Measurements from ENCODE around the gene ADGRF3.
"Not testable (repeated sequence)": the region's sequence is repeated elsewhere in the genome, so short reads cannot be mapped to it uniquely, and the experiment has no call there.

The ADGRF3 gene, protein sequence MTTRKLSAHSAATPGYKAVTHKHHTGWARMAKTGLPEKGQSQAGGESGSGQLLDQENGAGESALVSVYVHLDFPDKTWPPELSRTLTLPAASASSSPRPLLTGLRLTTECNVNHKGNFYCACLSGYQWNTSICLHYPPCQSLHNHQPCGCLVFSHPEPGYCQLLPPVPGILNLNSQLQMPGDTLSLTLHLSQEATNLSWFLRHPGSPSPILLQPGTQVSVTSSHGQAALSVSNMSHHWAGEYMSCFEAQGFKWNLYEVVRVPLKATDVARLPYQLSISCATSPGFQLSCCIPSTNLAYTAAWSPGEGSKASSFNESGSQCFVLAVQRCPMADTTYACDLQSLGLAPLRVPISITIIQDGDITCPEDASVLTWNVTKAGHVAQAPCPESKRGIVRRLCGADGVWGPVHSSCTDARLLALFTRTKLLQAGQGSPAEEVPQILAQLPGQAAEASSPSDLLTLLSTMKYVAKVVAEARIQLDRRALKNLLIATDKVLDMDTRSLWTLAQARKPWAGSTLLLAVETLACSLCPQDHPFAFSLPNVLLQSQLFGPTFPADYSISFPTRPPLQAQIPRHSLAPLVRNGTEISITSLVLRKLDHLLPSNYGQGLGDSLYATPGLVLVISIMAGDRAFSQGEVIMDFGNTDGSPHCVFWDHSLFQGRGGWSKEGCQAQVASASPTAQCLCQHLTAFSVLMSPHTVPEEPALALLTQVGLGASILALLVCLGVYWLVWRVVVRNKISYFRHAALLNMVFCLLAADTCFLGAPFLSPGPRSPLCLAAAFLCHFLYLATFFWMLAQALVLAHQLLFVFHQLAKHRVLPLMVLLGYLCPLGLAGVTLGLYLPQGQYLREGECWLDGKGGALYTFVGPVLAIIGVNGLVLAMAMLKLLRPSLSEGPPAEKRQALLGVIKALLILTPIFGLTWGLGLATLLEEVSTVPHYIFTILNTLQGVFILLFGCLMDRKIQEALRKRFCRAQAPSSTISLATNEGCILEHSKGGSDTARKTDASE

DNA sequence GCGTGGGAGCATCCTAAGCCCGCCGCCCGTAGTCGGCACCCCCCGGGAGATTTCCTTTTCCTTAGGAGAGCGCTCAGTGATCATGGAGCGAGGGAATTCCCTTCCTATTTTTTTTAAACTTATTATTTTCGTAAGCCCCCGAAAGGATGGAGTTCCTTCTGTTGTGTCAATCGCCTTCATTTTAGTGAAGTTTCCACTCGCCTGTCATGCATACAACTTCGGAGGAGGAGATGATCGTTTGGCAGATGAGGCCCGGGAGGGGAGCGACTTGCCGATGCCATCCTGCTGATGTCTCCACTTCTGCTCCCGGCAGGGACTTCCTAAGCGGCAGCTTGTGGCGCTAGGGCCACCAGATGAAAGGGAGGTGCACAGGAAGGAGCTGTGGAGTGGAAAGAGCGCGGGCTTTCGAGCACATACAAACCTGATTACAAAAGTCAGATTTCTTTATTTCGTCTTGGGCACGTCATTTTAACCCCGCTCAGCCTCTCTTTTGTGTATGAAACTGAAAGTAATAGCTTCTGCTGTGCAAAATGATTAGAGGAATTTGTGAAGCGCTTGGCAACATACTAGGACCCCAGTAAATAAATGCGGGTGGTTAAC lies at the start of gene ADGRF3:
ADGRF3 (minus strand) TSS at position 336 of the 600 bp plus-strand sequence. CDS start 555 bp downstream, outside the sequence.
- DNase-seq: peak; percentile 41 to 42

DNA sequence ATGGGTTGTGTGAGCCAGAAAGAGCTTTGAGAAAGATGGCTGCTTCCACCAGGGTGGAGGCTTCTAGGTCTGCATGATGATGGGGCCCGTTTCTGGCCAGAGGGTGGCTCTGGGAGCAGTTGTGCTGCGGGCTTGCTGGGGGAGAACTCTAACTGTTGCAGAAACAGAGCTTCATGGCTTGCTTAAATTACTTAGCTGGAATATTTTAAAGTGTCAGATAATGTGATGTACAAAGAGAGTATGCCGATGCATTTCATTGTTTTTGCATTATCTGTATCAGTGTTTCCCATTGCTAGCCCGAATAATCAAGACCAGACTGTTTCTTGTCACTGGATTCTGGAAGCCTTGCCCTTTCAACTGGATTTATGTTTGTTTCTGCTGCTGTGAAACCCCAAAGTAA lies 48.8 kb upstream of the ADGRF3 start:
- DNase-seq: no peak

DNA sequence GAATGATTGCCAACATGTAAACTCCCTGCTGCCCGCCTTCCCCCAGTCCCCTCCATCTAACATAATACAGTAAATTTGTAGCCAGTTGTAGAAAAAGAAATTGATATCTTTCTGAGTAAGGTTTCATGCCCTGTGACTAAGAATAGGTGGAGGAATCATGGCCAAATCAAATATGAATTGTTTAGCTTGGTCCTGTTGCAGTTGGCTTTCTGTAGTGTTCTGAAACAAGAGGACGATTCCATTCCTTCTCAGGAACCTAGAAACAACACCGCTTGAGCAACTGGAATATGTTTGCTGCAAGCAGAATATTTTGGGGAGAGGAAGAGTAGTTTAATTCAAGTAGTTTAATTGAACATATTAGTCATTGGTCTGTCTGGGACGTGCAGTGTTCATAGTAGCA lies 48.1 kb upstream of the ADGRF3 start:
- no peak for DNase-seq

DNA sequence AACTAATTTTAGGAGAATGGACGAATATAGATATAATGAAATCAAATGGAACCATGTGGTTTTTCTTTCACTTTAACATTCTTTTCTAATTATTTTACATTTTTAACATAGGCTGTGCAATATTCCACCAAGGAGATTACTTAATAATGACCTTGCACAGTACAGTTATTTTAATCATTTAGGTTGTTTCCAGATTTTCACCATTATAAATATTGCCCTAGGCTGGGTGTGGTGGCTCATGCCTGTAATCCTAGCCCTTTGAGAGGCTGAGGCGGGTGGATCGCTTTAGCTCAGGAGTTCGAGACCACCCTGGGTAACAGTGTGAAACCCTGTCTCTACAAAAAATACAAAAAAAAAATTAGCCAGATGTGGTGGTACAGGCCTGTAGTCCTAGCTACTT lies 40.6 kb upstream of the ADGRF3 start:
- DNase-seq: no peak

DNA sequence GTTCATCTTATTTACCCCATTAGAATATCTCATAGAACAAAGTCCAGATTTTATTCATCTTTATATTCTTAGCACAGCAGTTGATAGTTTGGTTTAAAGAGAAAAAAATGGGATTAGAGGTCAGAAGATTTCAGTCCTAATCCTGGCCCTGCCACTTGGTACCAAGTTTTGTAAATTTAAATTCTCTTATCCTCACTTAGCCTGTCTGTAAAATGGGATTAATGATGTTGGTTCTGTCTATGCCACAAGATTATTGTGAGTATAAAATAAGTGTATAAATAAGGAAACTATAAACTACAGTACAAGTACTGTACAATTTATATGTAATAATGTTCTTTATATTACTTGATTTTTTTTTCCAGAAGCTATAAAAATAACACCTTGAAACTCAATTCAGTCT lies 38.0 kb upstream of the ADGRF3 start:
- no peak for DNase-seq

DNA sequence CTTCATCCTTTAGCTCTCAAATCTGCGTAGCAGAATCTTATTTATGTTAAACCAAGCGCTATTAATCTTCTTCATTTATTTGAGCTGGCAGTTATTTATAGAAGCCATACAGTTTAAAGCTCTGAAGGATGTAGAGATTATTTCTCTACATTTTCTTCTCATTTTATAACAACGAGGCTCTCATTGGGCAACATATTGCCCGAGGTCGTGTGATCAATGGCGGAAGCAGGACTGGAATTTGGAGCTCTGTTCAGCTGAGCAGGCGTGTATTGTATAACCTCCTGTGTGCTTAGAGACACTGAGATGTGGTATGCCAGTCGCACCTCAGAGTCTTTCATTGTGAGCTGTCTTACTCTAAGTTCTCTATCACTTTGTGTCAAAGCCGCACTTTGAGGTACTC lies 37.6 kb upstream of the ADGRF3 start:
- no peak for DNase-seq

DNA sequence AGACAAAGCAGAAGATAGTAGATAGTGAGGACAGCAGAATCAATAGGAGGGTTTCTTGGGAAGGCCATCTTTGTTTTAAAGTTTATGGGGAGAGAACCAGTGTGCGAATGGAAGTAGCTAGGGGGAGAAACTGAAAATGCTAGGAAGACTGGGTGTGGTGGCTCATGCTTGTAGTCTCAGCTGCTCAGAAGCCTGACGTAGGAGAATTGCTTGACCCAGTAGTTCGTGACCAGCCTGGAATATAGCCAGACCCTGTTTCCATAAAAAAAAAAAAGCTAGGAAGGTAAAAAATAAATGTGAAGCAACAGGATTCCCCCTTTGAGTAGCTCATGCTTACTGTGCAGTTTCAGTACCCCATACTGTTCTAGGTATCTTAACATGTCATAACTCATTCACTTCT lies 36.0 kb upstream of the ADGRF3 start:
- DNase-seq: no peak

DNA sequence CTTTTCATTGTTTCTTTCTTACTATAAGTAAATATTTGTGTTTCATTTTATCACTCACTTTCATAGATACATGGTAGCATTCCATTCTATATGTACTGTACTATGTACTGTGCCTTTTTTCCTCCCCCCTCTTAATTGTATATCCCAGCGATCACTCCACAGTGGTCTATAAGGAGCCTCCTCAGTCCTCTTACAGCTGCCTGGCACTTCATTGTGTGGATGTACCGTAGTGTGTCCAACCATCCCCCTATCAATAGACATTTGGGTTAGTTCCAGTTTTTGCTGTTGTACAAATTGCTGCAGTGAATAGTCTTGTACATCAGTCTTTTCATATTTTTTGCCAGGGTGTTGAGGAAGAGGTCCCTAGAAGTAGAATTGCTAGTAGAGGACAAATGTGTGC lies 33.7 kb upstream of the ADGRF3 start:
- no peak for DNase-seq

DNA sequence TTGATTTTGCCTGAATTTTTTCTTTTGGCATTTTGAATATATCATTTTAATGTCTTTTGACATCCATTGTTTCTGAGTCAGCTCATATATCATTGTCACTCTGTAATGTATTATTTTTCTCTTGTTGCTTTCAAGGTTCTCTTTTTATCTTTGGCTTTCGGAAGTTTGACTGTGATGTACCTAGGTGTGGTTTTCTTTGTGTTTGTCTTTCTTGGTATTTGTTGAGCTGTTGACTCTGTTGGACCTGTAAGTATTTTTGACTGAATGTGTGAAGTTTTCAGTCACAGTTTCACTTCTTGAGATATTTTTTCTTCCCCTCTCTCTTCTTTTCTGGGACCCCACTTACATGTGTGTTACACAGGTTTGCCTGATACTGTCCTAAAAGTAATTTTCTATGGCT lies 30.2 kb upstream of the ADGRF3 start:
- no peak for DNase-seq

DNA sequence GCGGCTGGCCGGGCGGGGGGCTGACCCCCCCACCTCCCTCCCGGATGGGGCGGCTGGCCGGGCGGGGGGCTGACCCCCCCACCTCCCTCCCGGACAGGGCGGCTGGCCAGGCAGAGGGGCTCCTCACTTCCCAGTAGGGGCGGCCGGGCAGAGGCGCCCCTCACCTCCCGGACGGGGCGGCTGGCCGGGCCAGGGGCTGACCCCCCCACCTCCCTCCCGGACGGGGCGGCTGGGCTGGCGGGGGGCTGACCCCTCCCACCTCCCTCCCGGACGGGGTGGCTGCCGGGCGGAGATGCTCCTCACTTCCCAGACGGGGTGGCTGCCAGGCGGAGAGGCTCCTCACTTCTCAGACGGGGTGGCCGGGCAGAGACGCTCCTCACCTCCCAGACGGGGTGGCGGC lies 24.3 kb upstream of the ADGRF3 start:
- DNase-seq: not testable (repeated sequence)

DNA sequence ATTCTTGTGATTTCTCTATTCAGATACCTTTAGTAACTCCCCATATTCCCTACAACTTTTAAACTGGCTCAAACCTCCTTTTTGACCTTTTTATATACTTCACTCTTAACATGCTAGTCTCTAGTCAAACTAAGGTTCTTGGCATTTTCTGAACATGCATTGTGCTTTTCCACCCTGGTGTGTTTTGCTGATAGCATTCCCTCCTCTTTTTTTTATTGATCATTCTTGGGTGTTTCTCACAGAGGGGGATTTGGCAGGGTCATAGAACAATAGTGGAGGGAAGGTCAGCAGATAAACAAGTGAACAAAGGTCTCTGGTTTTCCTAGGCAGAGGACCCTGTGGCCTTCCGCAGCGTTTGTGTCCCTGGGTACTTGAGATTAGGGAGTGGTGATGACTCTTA lies 23.1 kb upstream of the ADGRF3 start:
- DNase-seq: not testable (repeated sequence)

DNA sequence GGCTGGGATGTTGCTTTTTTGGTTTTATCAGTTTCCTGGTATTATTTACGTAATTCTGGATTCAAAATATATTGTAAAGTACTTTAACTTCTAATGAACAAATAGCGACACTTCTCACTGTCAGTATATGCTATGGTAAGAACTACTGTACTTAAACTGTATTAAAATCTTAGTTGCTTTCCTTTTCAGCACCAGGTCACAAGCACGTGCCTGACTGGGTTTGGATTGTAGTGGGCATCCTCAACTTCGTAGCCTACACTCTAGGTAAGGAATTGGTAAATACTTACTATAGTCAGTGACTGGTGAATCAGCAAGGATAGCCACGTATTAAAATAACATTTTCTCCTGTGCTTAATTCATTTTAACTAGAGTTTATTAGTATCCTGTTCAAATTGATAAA lies 20.4 kb upstream of the ADGRF3 start:
- no peak for DNase-seq

DNA sequence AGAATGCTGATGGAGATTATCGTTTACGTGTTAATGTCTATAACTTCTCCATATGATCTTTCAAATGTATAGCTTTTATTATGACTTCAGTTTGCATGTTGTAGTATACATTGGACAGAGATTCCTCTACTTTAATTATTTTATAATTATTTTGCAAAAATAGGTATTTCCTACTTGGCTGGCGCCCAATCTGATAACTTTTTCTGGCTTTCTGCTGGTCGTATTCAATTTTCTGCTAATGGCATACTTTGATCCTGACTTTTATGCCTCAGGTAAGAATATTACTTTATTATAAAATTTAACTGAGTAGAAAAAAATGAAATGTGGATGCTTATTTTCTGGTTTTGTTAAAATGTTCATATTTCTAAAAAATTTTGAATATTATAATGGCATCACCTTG lies 18.1 kb upstream of the ADGRF3 start:
- DNase-seq: no peak

DNA sequence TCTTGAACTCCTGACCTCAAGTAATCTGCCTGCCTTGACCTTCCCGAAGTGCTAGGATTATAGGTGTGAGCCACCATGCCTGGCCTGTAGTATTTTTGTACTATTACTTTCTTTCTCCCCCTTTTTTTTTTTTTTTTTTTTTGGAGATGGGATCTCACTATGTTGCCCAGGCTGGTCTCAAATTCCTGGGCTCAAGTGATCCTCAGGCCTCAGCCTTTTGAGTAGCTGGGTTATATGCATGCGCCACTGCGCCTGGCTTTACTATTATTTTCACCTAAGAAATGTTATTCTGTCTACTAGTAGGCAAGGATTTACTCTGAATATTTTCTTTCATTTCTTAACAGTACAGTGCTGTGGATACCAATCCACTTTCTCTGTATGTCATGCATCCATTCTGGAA lies 17.4 kb upstream of the ADGRF3 start:
- no peak for DNase-seq

DNA sequence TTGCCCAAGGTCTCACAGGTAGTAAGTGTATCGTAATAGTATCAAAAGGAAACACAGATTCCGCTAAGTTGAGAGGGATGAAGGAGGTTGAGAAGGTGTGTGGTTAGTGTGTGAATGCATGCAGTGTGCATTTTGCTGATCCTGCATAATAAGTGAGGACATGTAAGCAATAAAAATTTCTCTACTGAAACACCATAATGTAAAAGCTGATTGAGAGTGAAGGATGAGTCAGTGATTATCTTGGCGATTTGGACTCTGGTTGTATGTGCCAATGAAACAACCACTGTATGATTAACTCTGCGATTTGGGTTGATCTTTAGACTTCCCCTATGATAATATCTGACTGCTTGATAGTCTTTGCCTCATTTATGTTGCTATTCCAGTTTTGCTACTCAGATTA lies 16.7 kb upstream of the ADGRF3 start:
- no peak for DNase-seq

DNA sequence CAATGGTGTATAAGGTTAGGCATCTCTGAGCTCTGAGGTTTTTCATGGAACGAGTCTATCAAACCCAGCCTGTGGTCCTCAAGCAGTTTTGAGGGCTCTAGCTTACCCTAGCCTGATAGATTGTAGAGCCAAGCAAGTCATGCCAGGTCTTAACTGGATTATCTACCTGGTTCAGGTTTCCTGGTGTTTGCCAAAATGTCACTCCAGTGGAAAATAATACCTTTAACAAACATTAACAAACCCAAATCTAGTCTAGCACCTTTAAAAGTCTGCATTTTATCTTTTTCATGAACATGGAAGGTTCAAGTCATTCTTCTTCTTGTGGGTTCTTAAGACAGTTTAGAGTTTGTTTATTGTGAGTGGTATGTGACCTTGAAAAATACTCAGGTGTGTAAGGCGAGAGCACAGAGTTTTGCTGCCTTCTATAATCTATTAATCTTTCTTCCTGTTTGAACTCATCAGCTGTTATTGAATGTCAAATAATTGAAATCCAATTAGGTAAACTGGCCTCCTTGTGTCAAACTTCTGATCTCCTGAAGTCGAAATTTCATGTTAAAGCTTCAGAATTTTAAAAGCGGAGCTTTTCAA lies 13.4 kb upstream of the ADGRF3 start:
- DNase-seq: no peak

DNA sequence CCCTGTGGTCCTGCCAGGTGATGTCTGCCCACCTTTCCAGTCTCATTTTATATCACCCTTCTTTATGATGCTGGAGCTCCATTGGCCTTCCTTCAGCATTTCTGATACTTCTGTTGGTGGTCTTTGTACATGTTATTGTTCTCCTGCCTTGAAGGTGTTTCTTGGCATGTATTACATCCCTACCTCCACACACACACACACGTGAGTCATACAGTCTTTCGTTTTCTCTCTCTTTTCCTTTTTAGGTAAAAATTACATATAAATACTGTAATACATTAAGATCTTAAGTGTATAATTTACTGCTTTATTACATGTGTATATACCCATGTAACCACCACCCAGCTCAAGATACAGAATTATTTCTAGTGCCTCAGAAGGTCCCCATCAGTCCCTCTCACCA lies 10.2 kb upstream of the ADGRF3 start:
- no peak for DNase-seq

DNA sequence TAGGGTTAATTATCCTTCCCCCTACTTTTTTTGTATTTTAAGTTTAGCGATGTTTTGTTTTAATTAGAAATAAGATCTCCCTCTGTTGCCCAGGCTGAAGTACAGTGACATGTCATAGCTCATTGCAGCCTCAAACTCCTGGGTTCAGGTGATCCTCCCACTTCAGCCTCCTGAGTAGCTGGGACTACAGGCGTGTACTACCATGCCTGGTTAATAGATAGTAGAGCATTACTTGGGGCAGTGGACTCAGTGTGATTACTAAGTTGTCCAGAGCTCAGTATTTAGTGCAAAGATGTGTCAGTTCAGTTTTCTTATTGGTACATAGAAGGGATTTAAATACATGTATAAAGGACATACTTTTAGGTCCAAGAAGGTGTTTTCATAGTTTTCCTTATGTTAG lies 9.5 kb upstream of the ADGRF3 start:
- DNase-seq: no peak

DNA sequence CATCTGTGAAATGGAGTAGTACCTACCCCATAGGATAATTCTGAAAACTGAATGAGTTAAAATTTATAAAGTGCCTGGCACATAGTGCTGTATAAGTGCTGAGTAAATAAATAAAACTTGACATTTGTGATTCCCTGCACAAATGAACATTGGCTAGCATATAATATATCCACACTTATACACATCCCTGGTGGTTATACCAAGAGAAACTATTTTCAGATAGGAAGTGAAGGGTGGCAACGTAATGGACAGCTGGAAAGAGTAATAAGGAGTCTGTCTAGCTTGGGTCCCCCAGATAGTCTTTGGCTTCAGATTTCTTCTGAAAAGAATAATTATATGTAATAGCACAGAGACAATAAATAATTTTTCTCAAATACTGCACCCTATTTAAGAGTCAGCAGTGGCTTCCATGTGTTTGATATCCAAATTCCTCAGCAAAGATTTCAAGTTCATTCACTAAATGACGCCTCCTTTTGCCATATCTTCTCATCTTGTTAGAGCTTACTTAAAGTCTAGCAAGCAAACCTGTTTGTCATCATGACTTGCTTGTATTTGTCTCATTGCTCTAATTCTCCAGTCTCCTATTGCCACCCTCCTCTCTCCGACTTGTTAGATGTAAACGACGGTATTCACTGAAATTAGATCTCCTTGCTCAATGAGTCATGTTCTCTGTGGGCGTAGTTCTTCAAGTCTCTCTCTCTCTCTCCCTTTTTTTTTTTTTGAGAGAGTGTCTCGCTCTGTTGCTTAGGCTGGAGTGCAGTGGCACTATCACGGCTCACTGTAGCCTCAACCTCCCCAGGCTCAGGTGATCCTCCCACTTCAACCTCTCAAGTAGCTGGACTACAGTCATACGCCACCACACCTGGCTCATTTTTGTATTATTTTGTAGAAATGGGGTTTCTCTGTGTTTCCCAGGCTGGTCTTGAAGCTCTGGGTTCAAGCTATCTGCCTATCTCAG lies 8.7 kb upstream of the ADGRF3 start:
- no peak for DNase-seq

DNA sequence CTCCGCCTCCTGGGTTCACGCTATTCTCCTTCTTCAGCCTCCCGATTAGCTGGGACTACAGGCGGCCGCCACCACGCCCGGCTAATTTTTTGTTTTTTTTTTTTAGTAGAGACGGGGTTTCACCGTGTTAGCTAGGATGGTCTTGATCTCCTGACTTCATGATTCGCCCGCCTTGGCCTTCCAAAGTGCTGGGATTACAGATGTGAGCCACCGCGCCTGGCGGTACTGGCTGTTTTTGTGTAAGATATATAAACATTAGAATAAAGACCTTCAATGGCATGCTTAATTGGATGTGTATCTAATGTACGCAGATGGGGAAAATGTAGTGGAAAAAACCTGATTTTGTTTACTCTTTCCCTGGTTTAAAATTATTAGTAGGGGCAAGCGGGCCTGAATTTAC lies 7.9 kb upstream of the ADGRF3 start:
- not testable (repeated sequence) for DNase-seq

DNA sequence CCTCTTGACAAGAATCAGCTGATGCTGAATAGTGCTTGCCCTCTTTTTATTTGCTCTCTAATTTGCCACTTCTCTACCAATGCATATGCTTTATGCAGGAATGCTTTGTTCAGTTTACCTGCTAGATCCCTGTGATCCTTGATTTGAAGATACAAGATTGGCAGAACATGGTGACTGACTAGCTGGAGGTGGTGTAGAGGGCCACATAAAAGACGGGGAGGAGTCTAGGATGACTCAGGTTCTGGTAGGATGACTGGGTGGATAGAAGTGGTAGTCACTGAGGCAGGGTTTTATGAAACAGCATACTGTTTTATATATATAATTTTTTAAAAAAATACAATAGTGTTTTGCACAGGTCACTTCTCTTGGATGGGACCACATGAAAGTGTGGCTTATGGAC lies 6.3 kb upstream of the ADGRF3 start:
- no peak for DNase-seq

All from NCI-H1930 (cell line).